IMR-90 (cell line): ENCODE measurements around the gene SEMA3C.

Experiments
- BHLHE40 ChIP-seq: fragments of 150-350 bp; IDR thresholded peaks from 2 replicates; pipeline ENCODE4 v1.6.1; 2016; ENCODE audit warnings: mild to moderate bottlenecking, low read depth, low read length
- CEBPB ChIP-seq: IDR thresholded peaks from 2 replicates; pipeline ENCODE4 v1.6.1; 2012; ENCODE audit warnings: low read depth, low read length, improper control_type of control experiment
- CTCF ChIP-seq: conservative IDR thresholded peaks from 2 replicates; pipeline ENCODE4 v1.5.1; 2012; ENCODE audit warnings: mild to moderate bottlenecking, low read depth, low read length, improper control_type of control experiment
- FOS ChIP-seq: fragments of 150-350 bp; IDR thresholded peaks from 2 replicates; pipeline ENCODE4 v1.6.1; 2016; ENCODE audit warnings: low read depth, low read length
- MAZ ChIP-seq: IDR thresholded peaks from 2 replicates; pipeline ENCODE4 v1.6.1; 2012; ENCODE audit warnings: low read depth, mild to moderate bottlenecking, low read length, improper control_type of control experiment, moderate library complexity, borderline replicate concordance
- NFE2L2 ChIP-seq: fragments of 150-350 bp; IDR thresholded peaks from 2 replicates; pipeline ENCODE4 v1.6.1; 2016; ENCODE audit warnings: low read depth, mild to moderate bottlenecking, low read length
- POLR2A ChIP-seq: IDR thresholded peaks from 2 replicates; pipeline ENCODE4 v1.6.1; 2012; ENCODE audit warnings: mild to moderate bottlenecking, low read depth, low read length
- RAD21 ChIP-seq: IDR thresholded peaks from 2 replicates; pipeline ENCODE4 v1.6.1; 2012; ENCODE audit warnings: low read length, improper control_type of control experiment

GRCh38 chr7:80889525-80889924, 29.3 kb downstream of the SEMA3C start:
- TF ChIP-seq CTCF: no peak
- TF ChIP-seq BHLHE40: no peak
- no peak for TF ChIP-seq NFE2L2
- no peak for TF ChIP-seq POLR2A
- no peak for TF ChIP-seq FOS
- TF ChIP-seq MAZ: no peak
- TF ChIP-seq RAD21: no peak
- TF ChIP-seq CEBPB: no peak
